Neural crest cell (in vitro differentiated cells): ENCODE data around the gene TMEM26. TPM values are rescaled to one million over a fixed set of nuclear protein-coding genes. Genes with fewer than 3 reads are reported as not detected.

Experiments
- DNase-seq: peaks from one replicate; pipeline ENCODE4 v3.0.0; 2021; ENCODE audit warnings: low read depth, mixed read lengths, low spot score
- H3K27ac Mint-ChIP-seq: one replicate; pipeline ENCODE4 v1.8.0; 2021; ENCODE audit warnings: mild to moderate bottlenecking, mixed read lengths; ENCODE audit not compliant: unreplicated experiment
- H3K27me3 Mint-ChIP-seq: 2 replicates; pipeline ENCODE4 v1.8.0; 2021; ENCODE audit warnings: low read depth, mild to moderate bottlenecking, mixed read lengths
- H3K36me3 Mint-ChIP-seq: 2 replicates; pipeline ENCODE4 v1.8.0; 2021; ENCODE audit warnings: low read depth, mild to moderate bottlenecking, mixed read lengths
- H3K4me1 Mint-ChIP-seq: 2 replicates; pipeline ENCODE4 v1.8.0; 2021; ENCODE audit warnings: mixed read lengths
- H3K4me3 Mint-ChIP-seq: one replicate; pipeline ENCODE4 v1.8.0; 2021; ENCODE audit warnings: mild to moderate bottlenecking, mixed read lengths
- H3K9me3 Mint-ChIP-seq: 2 replicates; pipeline ENCODE4 v1.8.0; 2021; ENCODE audit warnings: mixed read lengths
- CTCF ChIP-seq: fragments of 200-600 bp; sonication (generic); conservative IDR thresholded peaks from 2 replicates; pipeline ENCODE4 v1.5.0; 2021; ENCODE audit warnings: antibody characterized with exemption, mild to moderate bottlenecking
- total RNA-seq: library from RNA; stranded (reverse); gene quantifications from 2 replicates; pipeline ENCODE4 v1.2.1, GENCODE V29; 2021

The TMEM26 gene
- total RNA-seq, 1 donor from 2014 or later: 0.05 TPM

GRCh38 chr10:61399406-61399805 lies 53.8 kb downstream of the TMEM26 start:
- no peak overlapping the region for H3K4me3 Mint-ChIP-seq
- no peaks in the 10 kb centered on the region for H3K4me1 Mint-ChIP-seq
- DNase-seq: no peak
- no peak for TF ChIP-seq CTCF
- H3K36me3 Mint-ChIP-seq: no peaks in the 10 kb centered on the region
- H3K27me3 Mint-ChIP-seq: no peaks in the 10 kb centered on the region
- H3K27ac Mint-ChIP-seq: no peak overlapping the region
- H3K9me3 Mint-ChIP-seq: no peaks in the 10 kb centered on the region

GRCh38 chr10:61398366-61399129 lies 54.6 kb downstream of the TMEM26 start:
- Mint-ChIP-seq H3K9me3 (no peaks in the 10 kb centered on the region), H3K4me1 (no peaks in the 10 kb centered on the region), H3K27ac (no peak overlapping the region), H3K36me3 (no peaks in the 10 kb centered on the region), H3K4me3 (no peak overlapping the region), H3K27me3 (no peaks in the 10 kb centered on the region)
- DNase-seq: no peak
- no peak for TF ChIP-seq CTCF

- no peak for TF ChIP-seq CTCF
- no peaks in the 10 kb centered on the region for H3K9me3 Mint-ChIP-seq
- H3K27ac Mint-ChIP-seq: no peak overlapping the region
- H3K36me3 Mint-ChIP-seq: no peaks in the 10 kb centered on the region
- H3K4me1 Mint-ChIP-seq: no peaks in the 10 kb centered on the region
- no peak overlapping the region for H3K4me3 Mint-ChIP-seq
- no peak for DNase-seq
- no peaks in the 10 kb centered on the region for H3K27me3 Mint-ChIP-seq
Observed at GRCh38 chr10:61397175-61397986, 55.8 kb downstream of the TMEM26 start.

- Mint-ChIP-seq H3K27ac (no peak overlapping the region), H3K27me3 (peaks cover 3% of the 10 kb centered on the region), H3K36me3 (no peaks in the 10 kb centered on the region), H3K4me3 (no peak overlapping the region), H3K9me3 (no peaks in the 10 kb centered on the region), H3K4me1 (no peaks in the 10 kb centered on the region)
- no peak for DNase-seq
- no peak for TF ChIP-seq CTCF
Observed at GRCh38 chr10:61391281-61391680, 61.9 kb downstream of the TMEM26 start.

- H3K4me1 Mint-ChIP-seq: no peaks in the 10 kb centered on the region
- H3K9me3 Mint-ChIP-seq: no peaks in the 10 kb centered on the region
- TF ChIP-seq CTCF: no peak
- no peak overlapping the region for H3K4me3 Mint-ChIP-seq
- no peak for DNase-seq
- no peaks in the 10 kb centered on the region for H3K36me3 Mint-ChIP-seq
- no peak overlapping the region for H3K27ac Mint-ChIP-seq
- H3K27me3 Mint-ChIP-seq: peaks cover 3% of the 10 kb centered on the region
Observed at GRCh38 chr10:61390851-61391250, 62.3 kb downstream of the TMEM26 start.
